Inferior parietal cortex (tissue), 1 donor: ENCODE results near the gene ZNF692.
"Not testable (repeated sequence)": the region's sequence is repeated elsewhere in the genome, so short reads cannot be mapped to it uniquely, and the experiment has no call there.

Source experiments
- DNase-seq: peaks from one replicate; pipeline ENCODE4 v3.0.0-alpha.2; 2016; ENCODE audit errors: extremely low spot score

Gene ZNF692

DNA sequence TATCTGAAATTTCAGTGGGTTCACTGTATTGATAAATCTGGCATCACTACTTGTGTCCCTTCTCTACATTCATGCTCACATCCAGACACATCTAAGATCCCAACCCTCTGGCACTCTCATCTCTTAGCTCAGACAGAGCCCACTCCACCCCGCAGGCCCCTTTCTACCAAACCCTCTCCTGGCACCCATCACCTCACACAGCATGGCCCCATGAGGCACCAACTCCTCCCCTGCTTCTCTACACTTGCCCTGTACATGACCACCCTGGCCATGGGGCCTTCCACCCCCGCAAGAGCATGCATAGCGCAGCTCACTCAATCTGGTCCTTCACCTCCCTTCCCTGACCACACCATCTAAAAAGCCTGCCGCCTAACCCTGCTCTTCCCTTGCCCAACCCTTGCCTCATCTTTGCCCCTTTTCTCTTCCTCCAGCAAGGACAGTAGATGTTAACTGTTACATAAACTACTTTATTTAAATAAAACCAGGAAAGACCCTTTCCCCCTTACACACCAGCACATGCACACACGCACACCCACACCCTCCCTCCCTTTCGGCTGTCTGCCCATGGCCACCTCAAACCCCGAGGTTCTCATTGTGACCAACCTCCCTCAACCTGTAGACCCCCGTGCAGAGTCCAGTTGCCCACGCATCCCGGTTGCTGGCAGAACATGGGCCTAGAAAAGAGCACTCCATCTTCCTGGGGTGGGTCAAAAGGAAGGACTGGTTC is 48.7 kb downstream of the ZNF692 start:
- DNase-seq = no peak

DNA sequence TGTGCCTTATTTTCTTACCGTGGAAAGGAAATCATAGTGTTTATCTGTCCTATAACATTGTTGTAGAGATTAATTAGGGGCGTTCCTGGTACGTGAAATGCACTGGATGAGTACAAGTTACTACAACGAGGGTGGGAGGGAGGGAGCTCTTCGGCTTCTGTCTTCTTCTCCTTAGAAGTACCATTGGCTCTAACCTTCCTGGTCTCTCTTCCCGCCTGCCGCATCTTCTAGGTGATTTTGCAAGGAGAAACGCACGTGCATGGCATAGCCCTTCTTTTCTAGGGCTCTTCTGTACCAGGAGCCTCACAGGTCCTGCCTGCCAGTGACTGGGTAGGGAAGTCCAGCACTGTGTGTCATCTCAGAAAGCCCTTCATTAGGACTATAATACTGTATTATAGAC is 50.0 kb downstream of the ZNF692 start:
- DNase-seq = no peak

DNA sequence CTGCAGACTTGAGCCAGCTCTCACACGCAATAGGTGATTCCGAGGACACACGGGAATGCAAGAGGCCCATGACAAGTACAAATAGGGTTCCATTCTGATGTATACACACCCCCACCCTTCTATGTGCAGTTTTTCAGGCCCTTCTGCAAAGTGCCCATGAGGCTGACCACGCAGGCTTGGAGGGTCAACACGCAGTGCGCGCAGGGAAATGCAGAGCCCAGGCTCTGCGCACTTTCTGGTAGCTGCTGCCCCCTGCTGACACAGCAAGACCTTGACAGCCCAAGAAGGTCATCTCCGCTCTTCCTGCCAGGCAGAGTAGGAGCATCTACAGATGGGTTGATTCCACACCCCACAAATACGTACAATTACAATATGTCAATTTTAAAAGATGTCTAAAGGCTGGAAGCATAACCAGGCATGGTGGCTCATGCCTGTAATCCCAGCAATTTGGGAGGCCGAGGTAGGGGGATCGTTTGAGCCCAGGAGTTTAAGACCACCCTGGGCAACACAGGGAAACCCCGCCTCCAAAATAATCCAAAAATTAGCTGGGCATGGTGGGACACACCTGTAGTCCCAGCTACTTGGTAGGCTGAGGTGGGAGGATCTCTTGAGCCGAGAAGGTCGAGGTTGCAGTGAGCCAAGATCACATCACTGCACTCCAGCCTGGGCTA is 51.7 kb downstream of the ZNF692 start:
- peak; percentile 72 for DNase-seq

DNA sequence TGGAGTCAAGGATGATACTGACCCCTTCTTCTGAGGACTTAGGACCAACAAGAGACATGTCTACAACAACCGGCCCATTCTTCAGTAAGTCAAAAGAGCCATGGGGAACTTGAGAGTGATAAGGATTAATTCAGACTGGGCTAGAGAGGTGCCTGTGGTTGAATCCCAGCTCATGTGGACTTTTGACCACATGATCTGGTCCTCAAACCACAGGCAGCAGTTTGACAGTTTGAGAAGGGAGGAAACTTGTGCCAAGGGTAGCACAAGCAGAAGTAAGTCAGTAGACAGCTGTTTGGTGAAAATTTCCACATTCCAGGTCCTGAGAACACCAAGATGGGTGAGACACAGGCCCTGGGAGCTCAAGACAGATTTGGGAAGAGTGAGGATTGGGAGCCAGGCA is 53.0 kb downstream of the ZNF692 start:
- DNase-seq = no peak

DNA sequence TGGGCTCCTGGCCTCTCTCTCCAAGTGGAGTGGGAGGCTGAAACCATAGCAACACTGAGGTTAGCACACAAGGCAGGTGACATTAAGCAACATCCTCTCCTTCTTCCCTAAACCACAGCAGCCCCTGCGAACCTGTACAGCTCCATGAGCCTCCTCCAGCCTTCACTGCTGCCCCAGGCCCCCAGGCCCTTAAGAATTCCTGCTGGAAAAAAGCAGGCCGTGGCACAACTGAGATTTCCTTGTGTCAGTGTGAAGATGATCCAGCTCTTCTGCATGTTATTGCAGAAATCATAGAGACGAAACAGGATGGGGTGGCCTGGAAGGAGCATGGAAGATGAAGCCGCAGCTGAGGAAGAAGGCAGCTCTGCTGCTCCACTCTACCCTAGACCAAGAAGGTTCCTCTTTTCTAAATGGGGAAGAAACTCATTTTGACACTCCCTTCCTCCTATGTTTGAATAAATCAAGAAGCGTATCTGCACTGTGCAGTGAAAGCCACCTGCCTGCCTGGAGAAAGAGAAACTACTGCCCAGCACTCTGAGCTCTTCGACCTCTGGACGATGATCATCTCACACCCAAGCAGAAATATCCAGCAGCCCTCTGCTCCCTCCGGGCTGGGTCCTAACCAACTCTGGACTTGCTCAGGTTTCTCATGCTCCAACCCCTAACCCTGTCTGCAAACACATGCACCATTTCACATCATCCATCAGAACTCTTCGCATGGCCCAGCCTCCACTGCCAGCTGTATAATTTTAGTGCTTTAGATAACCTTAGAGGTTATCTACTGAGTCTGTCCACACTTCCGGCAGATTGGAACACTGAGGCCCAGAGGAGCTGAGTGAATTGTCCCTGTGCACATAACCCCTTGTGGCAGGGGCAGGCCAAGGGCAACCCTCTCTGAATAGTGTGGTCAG is 53.9 kb downstream of the ZNF692 start:
- DNase-seq = peak; percentile 10

DNA sequence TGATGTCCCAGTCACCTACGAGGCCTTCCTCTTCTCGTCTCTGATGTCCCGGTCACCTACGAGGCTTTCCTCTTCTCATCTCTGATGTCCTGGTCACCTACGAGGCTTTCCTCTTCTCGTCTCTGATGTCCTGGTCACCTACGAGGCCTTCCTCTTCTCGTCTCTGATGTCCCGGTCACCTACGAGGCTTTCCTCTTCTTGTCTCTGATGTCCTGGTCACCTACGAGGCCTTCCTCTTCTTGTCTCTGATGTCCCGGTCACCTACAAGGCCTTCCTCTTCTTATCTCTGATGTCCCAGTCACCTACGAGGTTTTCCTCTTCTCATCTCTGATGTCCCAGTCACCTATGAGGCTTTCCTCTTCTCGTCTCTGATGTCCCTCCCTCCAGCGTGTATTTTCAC is 55.4 kb downstream of the ZNF692 start:
- not testable (repeated sequence) for DNase-seq

DNA sequence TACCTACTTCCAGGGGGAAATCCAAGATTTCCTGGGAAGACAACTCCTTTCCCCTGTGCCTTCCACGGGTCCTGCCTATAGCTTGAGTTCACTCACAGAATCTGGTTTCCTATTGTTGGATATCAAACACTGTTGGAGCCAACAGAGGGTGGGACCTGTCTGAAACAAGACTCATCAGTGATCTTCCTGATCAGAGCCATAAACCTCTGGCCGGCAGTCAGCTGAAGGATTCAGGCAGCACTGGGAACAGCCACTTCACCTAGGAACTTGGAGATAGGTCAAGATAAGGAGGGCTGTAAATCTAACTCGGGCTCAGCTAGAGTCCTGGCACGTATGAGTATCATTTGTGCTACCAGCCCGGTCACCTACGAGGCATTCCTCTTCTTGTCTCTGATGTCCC is 56.4 kb downstream of the ZNF692 start:
- DNase-seq = no peak

DNA sequence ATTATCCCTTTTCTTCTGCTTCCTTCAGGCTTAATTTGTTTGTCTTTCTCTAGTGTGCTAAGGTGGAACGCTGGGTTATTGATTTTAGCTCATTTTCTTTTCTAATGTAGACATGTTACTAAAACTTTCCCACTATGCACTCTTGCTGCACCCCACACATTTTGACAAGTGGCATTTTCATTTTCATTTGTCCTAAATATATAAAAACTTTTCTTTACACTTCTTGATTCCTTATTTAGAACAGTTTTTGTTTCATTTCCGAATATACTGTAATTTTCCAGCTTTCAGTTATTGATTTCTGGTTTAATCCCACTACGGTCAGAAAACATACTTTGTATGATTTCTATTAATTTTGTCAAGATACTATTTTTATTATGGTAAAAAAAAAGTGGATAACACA is 58.4 kb downstream of the ZNF692 start:
- DNase-seq = no peak
